ENCODE measurements around the gene COL7A1. TPM values are rescaled to one million over a fixed set of nuclear protein-coding genes. Genes with fewer than 3 reads are reported as not detected.
A peak's percentile ranks its signal among the peaks of the same experiment; 100 is the strongest.

Gene COL7A1
- total and polyA plus RNA-seq, 2 donors from 2014 or later, result 13.1 to 14.4 TPM

- H3K4me1 ChIP-seq (ENCODE audit: control insufficient read depth in 2 of 3, insufficient read depth in 2 of 3, low read depth in 1 of 3, low read length in 3 of 3), result peaks cover 0 to 4% (median 0%) of the 10 kb centered on the region in 3 donors
- no peaks in the 10 kb centered on the region for H3K27me3 ChIP-seq (ENCODE audit: control insufficient read depth, insufficient read depth, low read length)
- no peak overlapping the region for H3K27ac ChIP-seq (ENCODE audit: low read depth in 2 of 2, low read length in 2 of 2)
- TF ChIP-seq CTCF (IDR thresholded peaks at IDR 0.05; ENCODE audit: borderline replicate concordance, extremely low read depth, insufficient read depth), result no peak
- no peak overlapping the region for H3K4me3 ChIP-seq (ENCODE audit: low read length in 3 of 3)
- DNase-seq (peak; percentile 44 to 92 (median 74)), FAIRE-seq (no peak)
- intact Hi-C loops (cut with DNase I), result no loop called here
- H3K9me3 ChIP-seq (ENCODE audit: control insufficient read depth in 2 of 3, insufficient read depth in 1 of 3, low read length in 3 of 3), result no peaks in the 10 kb centered on the region
- peaks cover 0 to 20% (median 14%) of the 10 kb centered on the region in 3 donors for H3K36me3 ChIP-seq (ENCODE audit: control insufficient read depth in 2 of 3, insufficient read depth in 3 of 3, low read length in 3 of 3)
- H3K9ac ChIP-seq (ENCODE audit: low read length in 3 of 3), result no peak overlapping the region
Measured at GRCh38 chr3:48595526-48596121, 495 bp upstream of the COL7A1 start.

DNA sequence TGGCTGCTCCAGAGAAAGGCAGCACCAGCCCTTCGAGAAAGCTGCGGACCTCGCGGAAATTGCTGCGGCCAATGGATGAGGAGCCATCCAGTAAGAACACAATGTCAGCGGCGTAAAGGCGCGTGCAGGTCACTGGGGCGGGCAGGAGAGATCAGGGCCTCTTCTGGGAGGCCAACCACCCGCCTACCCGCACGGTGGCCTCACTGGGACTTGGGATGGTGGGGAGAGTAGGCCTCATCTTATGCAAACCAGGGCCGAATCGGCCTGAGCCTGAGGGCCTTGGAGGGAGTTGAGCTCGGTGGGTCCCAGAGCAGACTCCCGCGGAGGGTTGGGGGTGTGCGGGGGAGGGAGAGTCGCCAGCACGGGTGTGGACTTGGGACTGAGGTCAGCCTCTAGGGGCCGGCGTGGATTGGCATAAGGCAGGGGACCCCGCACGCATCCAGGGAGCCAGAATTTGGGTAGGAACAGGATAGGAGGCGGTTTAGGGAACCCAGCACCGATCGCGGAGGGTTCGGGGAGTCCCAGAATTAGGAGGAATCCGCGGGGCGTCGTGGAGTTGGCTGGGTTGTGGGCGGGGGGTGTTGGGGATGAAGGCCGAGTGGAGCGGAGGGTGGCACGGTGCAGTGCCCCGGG, 596 bp downstream of the COL7A1 start:
- Histone ChIP-seq H3K9ac (ENCODE audit: low read length in 3 of 3) (no peak overlapping the region), H3K4me1 (ENCODE audit: control insufficient read depth in 2 of 3, insufficient read depth in 2 of 3, low read depth in 1 of 3, low read length in 3 of 3) (peaks cover 0 to 4% (median 0%) of the 10 kb centered on the region in 3 donors), H3K27me3 (ENCODE audit: control insufficient read depth, insufficient read depth, low read length) (no peaks in the 10 kb centered on the region), H3K36me3 (ENCODE audit: control insufficient read depth in 2 of 3, insufficient read depth in 3 of 3, low read length in 3 of 3) (peaks cover 0 to 9% (median 3%) of the 10 kb centered on the region in 3 donors), H3K4me3 (ENCODE audit: low read length in 3 of 3) (no peak overlapping the region), H3K27ac (ENCODE audit: low read depth in 2 of 2, low read length in 2 of 2) (no peak overlapping the region), H3K9me3 (ENCODE audit: control insufficient read depth in 2 of 3, insufficient read depth in 1 of 3, low read length in 3 of 3) (no peaks in the 10 kb centered on the region)
- no peak for TF ChIP-seq CTCF (IDR thresholded peaks at IDR 0.05; ENCODE audit: borderline replicate concordance, extremely low read depth, insufficient read depth)
- no peak for FAIRE-seq
- peak in 4 of 5 donors; percentile 30 to 56 (median 42) for DNase-seq
- intact Hi-C loops (cut with DNase I), result no loop called here

DNA sequence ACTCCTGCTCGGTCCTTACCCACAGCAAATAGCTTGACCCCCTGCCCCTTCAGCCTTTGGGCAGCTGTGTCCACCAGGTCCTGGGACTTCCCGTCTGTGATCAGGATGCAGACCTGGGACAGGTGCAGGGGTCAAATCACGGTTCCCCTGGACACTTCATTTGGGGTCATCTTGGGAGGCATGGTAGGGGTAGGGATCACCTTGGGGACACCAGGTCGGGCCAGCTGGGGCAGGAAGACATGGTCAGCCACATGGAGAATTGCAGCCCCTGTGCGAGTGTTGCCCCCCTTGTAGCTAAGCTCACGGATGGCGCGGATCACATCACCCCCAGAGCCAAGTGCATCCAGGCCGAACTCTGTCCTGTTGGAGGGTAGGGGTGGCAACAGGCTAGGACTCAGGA, 1.8 kb downstream of the COL7A1 start:
- FAIRE-seq, result no peak
- intact Hi-C loops (cut with DNase I), result no loop called here
- DNase-seq, result no peak

More for the DNA sequence above, 1.8 kb downstream of the COL7A1 start:
- H3K36me3 ChIP-seq (ENCODE audit: control insufficient read depth in 2 of 3, insufficient read depth in 3 of 3, low read length in 3 of 3), result no peaks in the 10 kb centered on the region
- no peak overlapping the region for H3K4me3 ChIP-seq (ENCODE audit: low read length in 3 of 3)
- no peak overlapping the region for H3K9ac ChIP-seq (ENCODE audit: low read length in 3 of 3)
- H3K27ac ChIP-seq (ENCODE audit: low read depth in 2 of 2, low read length in 2 of 2), result no peak overlapping the region
- H3K27me3 ChIP-seq (ENCODE audit: control insufficient read depth, insufficient read depth, low read length), result no peaks in the 10 kb centered on the region
- no peaks in the 10 kb centered on the region for H3K4me1 ChIP-seq (ENCODE audit: control insufficient read depth in 2 of 3, insufficient read depth in 2 of 3, low read depth in 1 of 3, low read length in 3 of 3)
- no peak for TF ChIP-seq CTCF (IDR thresholded peaks at IDR 0.05; ENCODE audit: borderline replicate concordance, extremely low read depth, insufficient read depth)
- no peaks in the 10 kb centered on the region for H3K9me3 ChIP-seq (ENCODE audit: control insufficient read depth in 2 of 3, insufficient read depth in 1 of 3, low read length in 3 of 3)
